Activated CD4-positive, alpha-beta memory T cell treated with anti-CD3 and anti-CD28 coated beads, Interleukin-2, amount 10 ng/mL, durations not matched to agents 7 days and 5 days (primary cell): Measurements from ENCODE around the gene PI4K2A. TPM values are rescaled to one million over a fixed set of nuclear protein-coding genes. Genes with fewer than 3 reads are reported as not detected.

Source experiments
- CTCF ChIA-PET: fragments of 350-600 bp; sonication (Branson Sonifier 250); formaldehyde crosslinking; loops from one replicate; lab custom pipeline; 2021; ENCODE audit warnings: antibody characterized with exemption, inconsistent platforms; lab: Charles Lee
- POLR2A ChIA-PET: fragments of 350-600 bp; sonication (Branson Sonifier 250); formaldehyde crosslinking; loops from one replicate; lab custom pipeline; 2021; ENCODE audit warnings: antibody characterized with exemption; lab: Charles Lee
- DNase-seq: peaks from one replicate; pipeline ENCODE4 v3.0.0-alpha.2; 2020
- H3K27ac Mint-ChIP-seq: one replicate; pipeline ENCODE4 v1.8.0; 2021; ENCODE audit warnings: mild to moderate bottlenecking, mixed read lengths
- H3K27me3 Mint-ChIP-seq: one replicate; pipeline ENCODE4 v1.8.0; 2021; ENCODE audit warnings: mixed read lengths
- H3K36me3 Mint-ChIP-seq: one replicate; pipeline ENCODE4 v1.8.0; 2021; ENCODE audit warnings: low read depth, mixed read lengths
- H3K4me1 Mint-ChIP-seq: one replicate; pipeline ENCODE4 v1.8.0; 2021; ENCODE audit warnings: mixed read lengths
- H3K4me3 Mint-ChIP-seq: one replicate; pipeline ENCODE4 v1.8.0; 2021; ENCODE audit warnings: mild to moderate bottlenecking, mixed read lengths
- H3K9me3 Mint-ChIP-seq: one replicate; pipeline ENCODE4 v1.8.0; 2021; ENCODE audit warnings: mixed read lengths
- total RNA-seq, 2 experiments: library from RNA; stranded (reverse); gene quantifications; one replicate each; pipeline ENCODE4 v1.2.3, GENCODE V29; 2021

PI4K2A gene
- total RNA-seq, 2 experiments from 2014 or later, result 13.3 TPM

DNA sequence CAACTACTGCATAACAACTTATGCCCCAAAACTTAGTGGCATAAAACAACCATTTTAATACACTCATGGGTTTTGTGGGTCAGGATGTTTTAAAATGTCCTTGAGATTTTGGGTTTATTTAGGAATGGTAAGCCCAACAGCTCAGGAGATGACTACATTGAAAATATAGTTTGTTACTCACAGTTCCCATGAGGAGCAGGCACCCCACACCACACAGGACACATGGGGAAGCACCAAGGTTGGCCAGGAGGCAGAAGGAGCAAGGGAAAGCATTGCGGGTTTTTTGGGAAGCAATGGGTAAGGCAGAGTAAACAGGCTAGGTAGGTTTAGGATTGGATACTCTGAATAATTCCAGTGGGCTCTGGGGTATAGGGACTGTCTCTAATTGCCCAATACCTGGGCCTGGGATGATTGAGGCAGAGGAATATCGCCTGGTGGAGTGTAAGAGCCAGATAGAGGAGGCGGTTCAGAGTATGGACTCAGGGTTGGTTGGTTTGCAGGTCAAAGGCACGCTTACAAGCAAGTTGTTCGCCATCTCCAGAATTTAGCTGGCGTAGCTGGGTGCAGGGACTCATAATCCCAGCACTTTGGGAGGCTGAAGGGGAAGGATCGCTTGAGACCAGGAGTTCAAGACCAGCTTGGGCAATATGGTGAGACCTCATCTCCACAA lies 63.1 kb downstream of the PI4K2A start:
- POLR2A ChIA-PET, result interaction anchor here (1.1 kb wide), 1 partner anchor 10 kb away, joined by 4 read pairs; the partner anchor contains the start of gene MARVELD1

GRCh38 chr10:97704341-97704740 lies 63.9 kb downstream of the PI4K2A start:
- ChIA-PET CTCF (interaction anchor here (0.6 to 4.2 kb wide), 8 partner anchors 12 to 900 kb away, joined by 3 to 44 read pairs (median 4); partner anchors contain the start of gene ZFYVE27), POLR2A (interaction anchor here (1.1 kb wide), 1 partner anchor 9 kb away, joined by 4 read pairs; the partner anchor contains the start of gene MARVELD1)
- Mint-ChIP-seq H3K4me3 (no peak overlapping the region), H3K27ac (no peak overlapping the region), H3K27me3 (peaks cover 24% of the 10 kb centered on the region), H3K36me3 (no peaks in the 10 kb centered on the region), H3K9me3 (no peaks in the 10 kb centered on the region), H3K4me1 (peaks cover 1% of the 10 kb centered on the region)
- DNase-seq, result no peak

More for the DNA sequence above, 63.1 kb downstream of the PI4K2A start:
- CTCF ChIA-PET, result interaction anchor here (0.6 to 4.2 kb wide), 12 partner anchors 8 to 166 kb away, joined by 3 to 44 read pairs (median 6); partner anchors contain the start of genes AVPI1, MARVELD1 and ZFYVE27
- DNase-seq, result no peak
- no peak overlapping the region for H3K27ac Mint-ChIP-seq
- H3K9me3 Mint-ChIP-seq, result no peaks in the 10 kb centered on the region
- H3K4me3 Mint-ChIP-seq, result no peak overlapping the region
- peaks cover 18% of the 10 kb centered on the region for H3K27me3 Mint-ChIP-seq
- H3K36me3 Mint-ChIP-seq, result no peaks in the 10 kb centered on the region
- H3K4me1 Mint-ChIP-seq, result peaks cover 1% of the 10 kb centered on the region

DNA sequence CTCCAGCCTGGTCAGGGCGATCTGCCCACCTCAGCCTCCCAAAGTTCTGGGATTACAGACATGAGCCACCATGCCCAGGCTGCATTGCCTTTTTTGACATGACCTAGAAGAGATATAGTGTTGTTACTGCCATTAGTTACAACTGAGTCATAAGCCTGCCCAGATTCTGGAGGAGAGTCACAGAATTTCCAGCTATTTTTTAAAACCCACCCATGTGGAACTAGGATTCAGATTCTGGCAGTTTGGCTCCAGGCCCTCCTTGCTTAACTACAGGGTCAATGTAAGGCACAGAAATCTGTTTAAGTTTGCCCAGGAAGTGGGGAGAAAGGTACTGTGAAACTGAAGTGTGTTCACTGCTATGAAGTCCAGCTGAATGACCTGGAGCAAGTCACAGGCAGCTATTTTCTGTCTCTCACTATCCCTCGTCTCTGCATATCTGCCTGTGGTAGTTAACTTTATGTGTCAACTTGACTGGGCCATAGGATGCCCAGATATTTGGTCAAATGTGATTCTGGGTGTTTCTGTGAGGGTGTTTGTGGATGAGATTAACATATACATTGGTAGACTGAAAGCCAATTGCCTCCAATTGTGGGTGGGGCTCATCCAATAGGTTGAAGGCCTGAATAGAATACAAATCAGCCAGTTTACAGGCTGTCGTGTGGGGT lies 64.7 kb downstream of the PI4K2A start:
- Mint-ChIP-seq H3K36me3 (no peaks in the 10 kb centered on the region), H3K9me3 (no peaks in the 10 kb centered on the region), H3K27ac (no peak overlapping the region), H3K4me3 (no peak overlapping the region), H3K27me3 (peaks cover 29% of the 10 kb centered on the region), H3K4me1 (peaks cover 1% of the 10 kb centered on the region)
- ChIA-PET CTCF (interaction anchor here (0.6 to 5.4 kb wide), 5 partner anchors 11 to 396 kb away, joined by 3 to 111 read pairs (median 5); partner anchors contain the start of gene ZFYVE27), POLR2A (no interaction called here)
- DNase-seq, result no peak

DNA sequence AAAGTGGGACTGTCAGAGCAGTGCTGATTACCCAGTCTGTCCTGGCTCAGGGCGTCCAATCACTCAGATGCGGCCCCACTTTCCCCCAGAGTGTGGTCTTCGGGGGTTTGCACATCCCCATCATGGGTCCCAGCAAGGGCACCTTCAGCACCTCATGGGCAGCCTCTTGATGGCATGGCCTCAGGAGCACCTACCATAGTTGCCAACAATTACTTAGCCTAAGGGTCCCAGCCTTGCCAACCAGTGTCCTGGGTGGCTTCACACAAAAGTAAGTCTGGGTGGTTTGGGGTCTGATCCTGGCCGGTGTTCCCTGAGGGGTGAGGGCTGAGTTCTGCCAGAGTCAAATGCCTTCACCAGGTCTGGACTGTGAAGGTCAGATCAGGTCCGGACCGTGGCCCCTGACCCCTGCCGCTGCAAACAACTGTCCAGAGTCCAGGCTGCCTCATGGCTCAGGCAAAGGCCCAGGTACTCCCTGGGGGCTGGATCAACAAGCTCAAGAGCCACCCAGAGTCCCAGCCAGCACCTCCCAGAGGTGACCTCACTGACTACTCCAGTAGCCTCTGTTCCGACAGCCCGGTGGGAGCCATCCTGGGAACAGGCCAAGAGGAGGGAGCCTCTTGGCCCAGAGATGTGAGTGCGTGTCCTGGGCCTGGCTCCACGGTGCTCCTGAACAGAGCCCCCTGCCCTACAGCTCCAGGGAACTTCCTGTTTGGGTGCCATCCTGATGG lies 66.8 kb downstream of the PI4K2A start:
- H3K4me3 Mint-ChIP-seq, result no peak overlapping the region
- H3K27me3 Mint-ChIP-seq, result peaks cover 35% of the 10 kb centered on the region
- ChIA-PET CTCF (interaction anchor here (1.4 to 5.4 kb wide), 3 partner anchors 10 to 25 kb away, joined by 5 to 111 read pairs (median 7); partner anchors contain the start of genes AVPI1 and ZFYVE27), POLR2A (no interaction called here)
- peaks cover 3% of the 10 kb centered on the region for H3K4me1 Mint-ChIP-seq
- no peaks in the 10 kb centered on the region for H3K36me3 Mint-ChIP-seq
- H3K27ac Mint-ChIP-seq, result no peak overlapping the region
- H3K9me3 Mint-ChIP-seq, result no peaks in the 10 kb centered on the region
- no peak for DNase-seq

DNA sequence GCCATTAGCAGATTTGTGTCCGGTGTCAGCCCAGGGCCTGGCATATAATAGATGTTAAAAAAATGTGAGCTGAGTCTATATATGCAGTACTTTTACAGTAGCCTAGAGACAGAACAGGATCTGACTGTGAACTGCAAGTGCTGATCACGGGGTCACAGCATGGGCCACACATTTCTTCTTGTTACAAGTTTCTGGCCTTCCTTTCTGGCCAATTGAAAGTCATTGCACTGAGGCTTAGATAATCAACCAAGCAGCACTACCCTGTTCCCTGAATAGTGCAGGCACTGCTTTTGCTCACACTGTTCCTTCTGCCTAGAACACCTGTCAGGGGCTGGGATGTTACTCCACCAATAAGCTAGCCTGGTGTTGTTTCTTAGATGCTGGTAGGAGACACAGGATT lies 67.7 kb downstream of the PI4K2A start:
- H3K9me3 Mint-ChIP-seq, result no peaks in the 10 kb centered on the region
- POLR2A ChIA-PET, result interaction anchor here (1.6 kb wide), 1 partner anchor 28 kb away, joined by 3 read pairs; the partner anchor contains the start of gene ZFYVE27
- no peak for DNase-seq
- no peak overlapping the region for H3K27ac Mint-ChIP-seq
- CTCF ChIA-PET, result interaction anchor here (0.9 to 5.4 kb wide), 5 partner anchors 11 to 333 kb away, joined by 3 to 111 read pairs (median 7); partner anchors contain the start of genes AVPI1 and ZFYVE27
- H3K4me3 Mint-ChIP-seq, result no peak overlapping the region
- H3K36me3 Mint-ChIP-seq, result no peaks in the 10 kb centered on the region
- H3K27me3 Mint-ChIP-seq, result peaks cover 36% of the 10 kb centered on the region
- H3K4me1 Mint-ChIP-seq, result peaks cover 7% of the 10 kb centered on the region

- no peaks in the 10 kb centered on the region for H3K36me3 Mint-ChIP-seq
- ChIA-PET CTCF (interaction anchor here (0.7 to 5.4 kb wide), 16 partner anchors 8 to 332 kb away, joined by 3 to 111 read pairs (median 3); partner anchors contain the start of genes AVPI1, SFRP5 and ZFYVE27), POLR2A (interaction anchor here (1.1 to 1.6 kb wide), 2 partner anchors 23 to 27 kb away, joined by 3 to 5 read pairs; partner anchors contain the start of genes AVPI1 and ZFYVE27)
- no peak overlapping the region for H3K4me3 Mint-ChIP-seq
- peaks cover 32% of the 10 kb centered on the region for H3K27me3 Mint-ChIP-seq
- no peaks in the 10 kb centered on the region for H3K9me3 Mint-ChIP-seq
- H3K27ac Mint-ChIP-seq, result no peak overlapping the region
- peak; percentile 41 for DNase-seq
- peaks cover 10% of the 10 kb centered on the region for H3K4me1 Mint-ChIP-seq
These were observed 68.8 kb downstream of the PI4K2A start for GRCh38 chr10:97708976-97709946.

DNA sequence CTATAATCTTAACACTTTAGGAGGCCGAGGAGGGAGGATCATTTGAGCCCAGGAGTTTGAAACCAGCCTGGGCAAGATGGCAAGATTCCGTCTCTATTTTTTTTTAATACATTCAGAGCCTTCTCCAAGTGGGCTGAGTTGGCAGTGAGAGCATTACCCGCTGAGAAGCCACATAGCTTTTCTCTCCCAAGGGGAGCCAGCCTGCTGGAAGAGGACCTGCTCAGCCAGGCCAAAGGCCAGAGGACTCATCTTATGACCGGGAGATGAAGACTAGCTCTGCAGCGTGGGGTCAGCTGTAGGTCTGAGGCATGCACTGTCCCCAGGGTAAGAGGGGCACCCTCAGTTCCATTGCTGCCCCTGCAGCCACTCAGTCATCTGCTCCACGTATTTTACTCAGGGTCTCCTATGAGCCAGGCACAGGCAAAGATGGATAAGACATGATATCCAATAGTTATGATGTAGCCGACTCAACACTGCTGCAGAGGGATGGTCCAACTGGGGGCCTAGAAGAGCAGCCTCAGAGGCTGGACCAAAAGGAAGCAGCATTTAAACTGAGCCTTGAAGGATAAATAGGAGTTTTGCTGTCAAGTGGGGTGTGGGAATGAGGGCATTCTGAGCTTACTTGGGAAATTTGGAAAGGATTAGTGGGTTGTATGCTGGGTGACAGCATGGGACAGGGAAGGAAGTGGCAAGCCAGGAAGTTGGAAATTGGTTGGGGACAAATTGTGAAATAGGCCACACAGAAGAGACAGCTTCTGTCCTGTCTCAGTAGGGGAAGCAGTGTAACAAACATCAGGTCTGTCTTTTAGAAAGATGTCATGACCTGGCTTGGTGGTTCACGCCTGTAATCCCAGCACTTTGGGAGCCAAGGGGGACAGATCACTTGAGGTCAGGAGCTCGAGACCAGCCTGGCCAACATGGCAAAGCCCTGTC lies 71.4 kb downstream of the PI4K2A start:
- Mint-ChIP-seq H3K27ac (no peak overlapping the region), H3K4me1 (peaks cover 18% of the 10 kb centered on the region), H3K36me3 (no peaks in the 10 kb centered on the region), H3K4me3 (peak overlapping the region; percentile 31), H3K9me3 (no peaks in the 10 kb centered on the region), H3K27me3 (peaks cover 34% of the 10 kb centered on the region)
- CTCF ChIA-PET, result interaction anchor here (0.7 to 5.0 kb wide), 8 partner anchors 10 to 157 kb away, joined by 3 to 33 read pairs (median 6); partner anchors contain the start of gene ZFYVE27
- POLR2A ChIA-PET, result interaction anchor here (1.2 to 4.7 kb wide), 2 partner anchors 14 to 24 kb away, joined by 3 to 20 read pairs; partner anchors contain the start of gene ZFYVE27
- DNase-seq, result no peak

DNA sequence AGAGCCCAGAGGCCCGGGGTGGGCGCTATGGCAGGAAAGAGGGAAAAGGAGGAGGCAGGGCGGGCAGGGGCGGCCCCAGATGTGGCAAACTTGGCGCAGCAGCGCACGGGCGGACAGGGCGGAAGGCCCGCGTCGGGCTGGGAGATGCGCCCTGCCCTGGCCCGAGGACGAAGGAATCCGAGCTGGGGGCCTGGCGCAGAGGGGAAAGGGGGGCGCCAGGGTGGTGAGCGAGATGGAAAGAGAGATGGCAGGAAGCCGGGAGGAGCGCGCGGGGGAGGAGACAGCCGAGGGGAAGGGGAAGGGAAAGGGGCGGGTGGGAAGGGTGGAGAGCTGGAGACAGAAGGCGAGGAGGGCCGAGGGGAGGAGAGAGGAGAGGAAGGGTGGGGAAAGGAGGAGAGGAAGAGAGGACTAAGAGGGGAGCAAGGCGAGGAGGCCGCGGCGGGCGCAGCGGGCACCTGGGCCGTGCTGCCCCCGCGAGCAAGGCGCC lies 72.9 kb downstream of the PI4K2A start, which contains the start of gene MARVELD1:
MARVELD1 (plus strand) TSS at position 392 of the 487 bp plus-strand sequence. CDS start 147 bp downstream, outside the sequence.
- POLR2A ChIA-PET, result interaction anchor here (1.1 to 4.7 kb wide), 5 partner anchors 10 to 27 kb away, joined by 4 to 20 read pairs (median 4); partner anchors contain the start of genes AVPI1 and ZFYVE27
- DNase-seq, result no peak
- CTCF ChIA-PET, result interaction anchor here (0.9 to 5.0 kb wide), 6 partner anchors 11 to 30 kb away, joined by 3 to 33 read pairs (median 5); no protein-coding TSS in a partner anchor
- peaks cover 30% of the 10 kb centered on the region for H3K27me3 Mint-ChIP-seq
- H3K27ac Mint-ChIP-seq, result peak within 1 kb of the TSS; percentile 60
- peak within 1 kb of the TSS; percentile 97 for H3K4me3 Mint-ChIP-seq
- H3K4me1 Mint-ChIP-seq, result peaks cover 18% of the 10 kb centered on the region
- no peaks in the 10 kb centered on the region for H3K36me3 Mint-ChIP-seq
- H3K9me3 Mint-ChIP-seq, result no peaks in the 10 kb centered on the region

DNA sequence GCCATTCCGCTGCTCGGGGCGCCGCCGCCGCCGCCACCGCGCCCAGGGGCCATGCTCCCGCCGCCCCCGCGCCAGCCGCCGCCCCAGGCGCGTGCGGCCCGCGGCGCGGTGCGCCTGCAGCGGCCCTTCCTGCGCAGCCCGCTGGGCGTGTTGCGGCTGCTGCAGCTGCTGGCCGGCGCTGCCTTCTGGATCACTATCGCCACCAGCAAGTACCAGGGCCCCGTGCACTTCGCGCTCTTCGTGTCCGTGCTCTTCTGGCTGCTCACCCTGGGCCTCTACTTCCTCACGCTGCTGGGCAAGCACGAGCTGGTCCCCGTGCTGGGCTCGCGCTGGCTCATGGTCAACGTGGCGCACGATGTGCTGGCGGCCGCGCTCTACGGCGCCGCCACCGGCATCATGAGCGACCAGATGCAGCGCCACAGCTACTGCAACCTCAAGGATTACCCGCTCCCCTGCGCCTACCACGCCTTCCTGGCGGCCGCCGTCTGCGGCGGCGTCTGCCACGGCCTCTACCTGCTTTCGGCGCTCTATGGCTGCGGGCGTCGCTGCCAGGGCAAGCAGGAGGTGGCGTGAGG lies 73.4 kb downstream of the PI4K2A start:
- ChIA-PET POLR2A (interaction anchor here (1.1 to 4.7 kb wide), 6 partner anchors 10 to 30 kb away, joined by 4 to 20 read pairs (median 4); partner anchors contain the start of genes AVPI1 and ZFYVE27), CTCF (interaction anchor here (0.9 to 5.0 kb wide), 7 partner anchors 10 to 35 kb away, joined by 3 to 33 read pairs (median 4); no protein-coding TSS in a partner anchor)
- H3K9me3 Mint-ChIP-seq, result no peaks in the 10 kb centered on the region
- H3K27ac Mint-ChIP-seq, result peak overlapping the region; percentile 60
- H3K4me1 Mint-ChIP-seq, result peaks cover 18% of the 10 kb centered on the region
- peak; percentile 65 for DNase-seq
- peak overlapping the region; percentile 97 for H3K4me3 Mint-ChIP-seq
- peaks cover 27% of the 10 kb centered on the region for H3K27me3 Mint-ChIP-seq
- H3K36me3 Mint-ChIP-seq, result no peaks in the 10 kb centered on the region
